NT2/D1 (cell line): ENCODE measurements around the gene CCL20.

Experiments
- YY1 ChIP-seq: IDR thresholded peaks from 2 replicates; pipeline ENCODE4 v1.6.1; 2011; ENCODE audit not compliant: insufficient read length, insufficient read depth
- ZNF274 ChIP-seq: IDR thresholded peaks from 2 replicates; pipeline ENCODE4 v1.6.1; 2011; ENCODE audit warnings: mild to moderate bottlenecking, low read depth, low read length

GRCh38 chr2:227774895-227775842 is 38.5 kb upstream of the CCL20 start:
- TF ChIP-seq YY1: no peak
- no peak for TF ChIP-seq ZNF274
